Skin epidermis (tissue), 12 donors: ENCODE results near the gene GALK1.

Experiments
- H3K27ac ChIP-seq, 21 experiments: fragments of 200-600 bp; sonication (generic) in 11 of 21; one replicate each; pipeline ENCODE4 v1.5.0; 2020; ENCODE audit warnings: mild to moderate bottlenecking in 3 of 21, inconsistent platforms in 2 of 21, moderate library complexity in 2 of 21
- H3K4me3 ChIP-seq, 7 experiments: fragments of 200-600 bp; sonication (generic) in 2 of 7; one replicate each; pipeline ENCODE4 v1.5.0; 2020; ENCODE audit warnings: inconsistent platforms in 2 of 7, mild to moderate bottlenecking in 2 of 7, moderate library complexity in 1 of 7

Gene GALK1

GRCh38 chr17:75785016-75785890 is 20.3 kb upstream of the GALK1 start:
- peak overlapping the region; percentile 40 to 77 (median 49) for H3K4me3 ChIP-seq
- peak overlapping the region; percentile 82 to 100 (median 99) for H3K27ac ChIP-seq

GRCh38 chr17:75784473-75785015 is 19.6 kb upstream of the GALK1 start, which contains the start of gene UNK:
UNK (plus strand) TSS chr17:75784806; CDS start chr17:75784881, 75 bp downstream.
- Histone ChIP-seq H3K4me3 (peak within 1 kb of the TSS; percentile 40 to 77 (median 49)), H3K27ac (peak within 1 kb of the TSS; percentile 82 to 100 (median 99))

GRCh38 chr17:75783803-75784472 is 18.9 kb upstream of the GALK1 start:
- Histone ChIP-seq H3K27ac (peak overlapping the region; percentile 71 to 100 (median 99)), H3K4me3 (peak overlapping the region; percentile 40 to 77 (median 49))

GRCh38 chr17:75783069-75783783 is 18.2 kb upstream of the GALK1 start:
- peak overlapping the region in 2 of 7 experiments; percentile 3 to 6 for H3K4me3 ChIP-seq

GRCh38 chr17:75779987-75780889 is 15.2 kb upstream of the GALK1 start:
- Histone ChIP-seq H3K4me3 (no peak overlapping the region), H3K27ac (peak overlapping the region in 10 of 21 experiments; percentile 16 to 99 (median 77))

More at GRCh38 chr17:75783069-75783783, 18.2 kb upstream of the GALK1 start:
- H3K27ac ChIP-seq: peak overlapping the region in 20 of 21 experiments; percentile 93 to 100 (median 99)

GRCh38 chr17:75779250-75779986 is 14.4 kb upstream of the GALK1 start:
- H3K27ac ChIP-seq: peak overlapping the region; percentile 73 to 100 (median 99)
- peak overlapping the region; percentile 76 to 98 (median 94) for H3K4me3 ChIP-seq

- Histone ChIP-seq H3K27ac (peak overlapping the region; percentile 73 to 100 (median 99)), H3K4me3 (peak overlapping the region; percentile 76 to 98 (median 94))
Observed at GRCh38 chr17:75778861-75779249, 13.9 kb upstream of the GALK1 start.

GRCh38 chr17:75778066-75778860 is 13.3 kb upstream of the GALK1 start:
- peak overlapping the region; percentile 73 to 100 (median 99) for H3K27ac ChIP-seq
- peak overlapping the region; percentile 76 to 98 (median 94) for H3K4me3 ChIP-seq

- H3K4me3 ChIP-seq: peak overlapping the region; percentile 76 to 98 (median 94)
- H3K27ac ChIP-seq: peak overlapping the region in 11 of 21 experiments; percentile 1 to 100 (median 97)
Observed at GRCh38 chr17:75777296-75777922, 12.4 kb upstream of the GALK1 start.

- Histone ChIP-seq H3K27ac (peak overlapping the region in 11 of 21 experiments; percentile 1 to 99 (median 56)), H3K4me3 (peak overlapping the region; percentile 76 to 98 (median 94))
Observed at GRCh38 chr17:75776386-75777295, 11.6 kb upstream of the GALK1 start.

- Histone ChIP-seq H3K4me3 (no peak overlapping the region), H3K27ac (peak overlapping the region in 5 of 21 experiments; percentile 24 to 99 (median 34))
Observed at GRCh38 chr17:75774991-75775668, 10.1 kb upstream of the GALK1 start.

GRCh38 chr17:75774471-75774990 is 9.5 kb upstream of the GALK1 start:
- Histone ChIP-seq H3K27ac (peak overlapping the region in 2 of 21 experiments; percentile 32 to 99), H3K4me3 (no peak overlapping the region)

GRCh38 chr17:75773808-75774470 is 8.9 kb upstream of the GALK1 start:
- no peak overlapping the region for H3K27ac ChIP-seq
- no peak overlapping the region for H3K4me3 ChIP-seq
